Measurements from ENCODE around the gene TMEM229A.
"Not testable (repeated sequence)": the region's sequence is repeated elsewhere in the genome, so short reads cannot be mapped to it uniquely, and the experiment has no call there.

The TMEM229A gene

GRCh38 chr7:124032369-124033094 lies at the start of gene TMEM229A:
TMEM229A (minus strand) TSS chr7:124033067; CDS start chr7:124033003, 64 bp downstream.
- DNase-seq (ENCODE audit: extremely low read depth in 1 of 2, low read depth in 1 of 2), result no peak

DNA sequence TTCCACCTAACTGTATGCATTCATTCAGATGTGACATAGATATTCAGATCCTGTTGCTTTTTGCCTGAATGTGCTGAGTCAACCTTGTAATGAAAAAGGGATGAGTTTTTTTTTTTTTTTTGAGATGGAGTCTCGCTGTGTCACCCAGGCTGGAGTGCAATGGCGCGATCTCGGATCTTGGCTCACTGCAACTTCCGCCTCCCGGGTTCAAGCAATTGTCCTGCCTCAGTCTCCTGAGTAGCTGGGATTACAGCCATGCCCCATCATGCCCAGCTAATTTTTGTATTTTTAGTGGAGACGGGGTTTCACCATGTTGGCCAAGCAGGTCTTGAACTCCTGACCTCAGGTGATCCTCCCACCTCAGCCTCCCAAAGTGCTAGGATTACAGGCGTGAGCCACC lies 49.4 kb upstream of the TMEM229A start:
- DNase-seq (ENCODE audit: extremely low read depth in 1 of 2, low read depth in 1 of 2), result not testable (repeated sequence)

DNA sequence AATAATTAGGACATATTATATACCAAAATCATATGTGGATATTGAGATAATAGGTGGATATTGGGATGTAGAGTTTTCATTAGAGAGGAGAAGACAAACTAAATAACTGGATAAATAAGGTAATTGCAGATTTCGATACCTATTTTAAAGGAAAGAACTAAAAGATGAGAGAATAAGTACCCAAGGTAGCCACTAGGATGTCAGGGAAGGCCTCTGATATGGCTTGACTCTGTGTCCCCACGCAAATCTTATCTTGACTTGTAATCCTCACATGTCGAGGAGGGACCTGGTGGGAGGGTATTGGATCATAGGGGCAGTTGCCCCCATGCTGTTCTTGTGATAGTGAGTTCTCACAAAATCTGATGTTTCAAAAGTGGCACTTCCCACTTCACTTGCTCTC lies 44.7 kb upstream of the TMEM229A start:
- DNase-seq (ENCODE audit: extremely low read depth in 1 of 2, low read depth in 1 of 2), result no peak

DNA sequence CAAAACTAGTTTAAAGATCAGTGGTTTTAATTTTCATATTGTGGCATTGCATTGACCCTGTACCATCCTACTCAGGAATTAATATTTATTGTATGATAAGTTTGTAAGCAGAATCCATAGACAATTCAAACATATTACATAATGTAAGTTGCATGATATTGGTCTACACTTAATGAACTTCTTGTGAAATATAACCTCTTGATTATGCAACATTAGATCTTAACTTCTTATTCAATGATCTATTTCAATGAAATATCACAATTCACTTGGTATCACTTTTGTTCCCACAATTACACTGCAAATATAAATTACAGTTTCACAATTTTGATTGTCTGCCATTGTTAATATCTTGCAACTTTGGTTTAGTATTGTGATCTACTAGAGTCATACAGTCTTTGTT lies 44.0 kb upstream of the TMEM229A start:
- no peak for DNase-seq (ENCODE audit: extremely low read depth in 1 of 2, low read depth in 1 of 2)

- no peak for DNase-seq (ENCODE audit: extremely low read depth in 1 of 2, low read depth in 1 of 2)
These were observed 41.1 kb upstream of the TMEM229A start for GRCh38 chr7:124074007-124074406.

DNA sequence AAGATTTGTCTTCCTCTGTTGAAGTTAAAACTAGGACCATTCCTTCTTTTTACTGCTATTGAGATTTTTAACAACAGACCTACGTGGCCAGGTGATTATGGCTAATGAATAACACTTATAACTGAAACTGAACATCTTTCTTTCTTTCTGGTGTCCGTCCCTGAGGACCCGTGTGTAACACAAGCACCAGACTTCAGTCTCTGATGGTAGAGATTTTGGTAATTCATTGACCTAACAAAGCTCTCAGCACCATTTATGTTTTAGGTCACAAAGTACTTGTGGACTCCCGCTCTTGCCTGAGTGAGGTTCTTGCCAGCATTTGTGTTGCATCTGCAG lies 40.4 kb upstream of the TMEM229A start:
- no peak for DNase-seq (ENCODE audit: extremely low read depth in 1 of 2, low read depth in 1 of 2)

GRCh38 chr7:124072603-124073309 lies 39.9 kb upstream of the TMEM229A start:
- DNase-seq (ENCODE audit: extremely low read depth in 1 of 2, low read depth in 1 of 2), result no peak

DNA sequence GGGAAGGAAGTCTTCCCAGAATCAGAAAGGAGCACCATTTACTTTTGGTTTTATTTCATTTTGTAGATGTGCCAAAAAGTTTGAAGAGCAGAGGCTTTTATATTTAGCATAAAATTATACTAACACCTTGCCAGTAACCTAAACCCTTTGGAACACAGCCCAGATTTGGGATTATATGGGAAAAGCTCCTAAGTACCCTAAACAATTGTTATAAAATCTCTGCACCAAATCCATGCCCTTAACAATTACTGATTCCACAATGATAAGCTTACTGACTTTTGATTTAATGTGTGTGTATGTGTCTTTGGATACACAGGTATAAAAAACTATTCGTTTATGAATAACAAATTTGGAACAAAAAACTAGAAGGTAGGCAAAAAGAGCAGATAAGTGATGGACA lies 39.0 kb upstream of the TMEM229A start:
- DNase-seq (ENCODE audit: extremely low read depth in 1 of 2, low read depth in 1 of 2), result no peak

DNA sequence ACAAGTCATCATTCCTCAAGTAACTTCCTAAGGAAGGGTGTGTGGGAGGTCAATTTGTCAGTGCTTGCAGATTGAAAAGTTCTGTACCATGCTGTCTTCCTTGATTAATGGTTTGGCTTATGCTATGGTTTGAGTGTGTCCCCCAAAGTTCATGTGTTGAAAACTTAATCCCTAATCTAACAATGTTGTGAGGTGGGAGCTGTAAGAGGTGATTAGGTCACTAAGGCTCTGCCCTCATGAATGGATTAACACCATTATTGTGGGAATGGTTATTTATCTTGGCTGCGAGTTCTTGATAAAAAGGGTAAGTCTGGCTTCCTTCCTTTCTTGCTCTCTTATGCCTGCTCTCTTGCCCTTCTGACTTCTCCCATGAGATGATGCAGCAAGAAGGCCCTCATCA lies 29.3 kb upstream of the TMEM229A start:
- DNase-seq (ENCODE audit: extremely low read depth in 1 of 2, low read depth in 1 of 2), result no peak

DNA sequence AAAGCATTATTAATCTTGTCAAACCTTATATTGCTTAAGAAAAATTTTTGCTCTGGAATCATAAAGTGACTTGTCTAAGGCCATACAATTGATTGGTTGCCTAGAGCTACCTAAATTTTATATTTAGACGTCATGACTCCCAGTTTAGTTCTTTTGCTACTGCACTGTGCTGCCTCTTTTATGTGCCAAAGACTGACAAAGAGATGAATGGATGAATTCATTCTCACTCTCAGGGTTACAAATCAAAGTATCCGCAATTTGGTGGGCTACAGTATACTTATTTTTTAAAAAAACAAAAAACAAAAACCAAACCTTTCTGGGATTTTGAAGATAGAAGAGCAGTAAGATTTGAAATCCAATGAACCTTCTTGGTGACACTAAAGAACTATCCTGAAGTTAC lies 27.7 kb upstream of the TMEM229A start:
- no peak for DNase-seq (ENCODE audit: extremely low read depth in 1 of 2, low read depth in 1 of 2)

GRCh38 chr7:124059375-124059774 lies 26.5 kb upstream of the TMEM229A start:
- DNase-seq (ENCODE audit: extremely low read depth in 1 of 2, low read depth in 1 of 2), result no peak

DNA sequence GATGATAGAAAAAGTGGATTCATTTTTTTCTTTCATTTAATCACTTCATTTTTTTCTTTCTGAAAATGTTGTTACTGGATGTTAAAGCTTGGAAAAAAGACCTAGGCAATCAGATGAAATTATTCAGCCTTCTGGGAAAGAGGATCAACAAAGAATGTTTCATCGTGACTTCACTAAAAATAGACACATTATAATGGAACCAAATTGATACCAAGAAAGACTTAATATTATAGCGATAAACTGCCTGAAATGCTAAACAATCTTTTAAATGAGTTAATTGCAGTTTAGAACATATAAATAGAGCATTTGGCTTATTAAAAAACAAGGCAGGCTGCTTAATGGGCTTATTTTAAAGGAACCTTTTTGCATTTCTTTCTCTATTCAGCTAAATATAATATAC lies 25.6 kb upstream of the TMEM229A start:
- DNase-seq (ENCODE audit: extremely low read depth in 1 of 2, low read depth in 1 of 2), result no peak

- DNase-seq (ENCODE audit: extremely low read depth in 1 of 2, low read depth in 1 of 2), result no peak
These were observed 25.0 kb upstream of the TMEM229A start for GRCh38 chr7:124057872-124058271.

DNA sequence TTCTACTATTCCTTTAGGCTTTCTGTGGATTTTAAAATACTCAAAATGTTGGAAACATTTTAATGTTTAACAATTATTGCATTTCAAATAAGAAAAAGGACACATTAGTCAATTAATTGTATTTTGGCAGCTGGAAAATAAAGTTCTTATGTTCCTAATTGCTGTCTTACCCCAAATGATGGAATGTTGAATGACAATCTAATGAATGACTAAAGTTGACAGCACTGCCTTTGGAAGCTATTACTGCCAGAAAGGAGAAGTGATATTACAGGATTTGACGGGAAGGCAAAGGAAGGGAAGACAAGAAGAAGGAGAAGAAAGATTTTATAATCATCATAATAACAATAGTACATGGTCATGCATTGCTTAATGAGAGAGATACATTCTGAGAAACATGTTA lies 23.4 kb upstream of the TMEM229A start:
- DNase-seq (ENCODE audit: extremely low read depth in 1 of 2, low read depth in 1 of 2), result no peak

- no peak for DNase-seq (ENCODE audit: extremely low read depth in 1 of 2, low read depth in 1 of 2)
These were observed 19.0 kb upstream of the TMEM229A start for GRCh38 chr7:124051681-124052377.

GRCh38 chr7:124042826-124043225 lies 10.0 kb upstream of the TMEM229A start:
- DNase-seq (ENCODE audit: extremely low read depth in 1 of 2, low read depth in 1 of 2), result no peak

- DNase-seq (ENCODE audit: extremely low read depth in 1 of 2, low read depth in 1 of 2), result no peak
These were observed 8.6 kb upstream of the TMEM229A start for GRCh38 chr7:124041439-124041838.

GRCh38 chr7:124037902-124038301 lies 5.0 kb upstream of the TMEM229A start:
- DNase-seq (ENCODE audit: extremely low read depth in 1 of 2, low read depth in 1 of 2), result not testable (repeated sequence)

DNA sequence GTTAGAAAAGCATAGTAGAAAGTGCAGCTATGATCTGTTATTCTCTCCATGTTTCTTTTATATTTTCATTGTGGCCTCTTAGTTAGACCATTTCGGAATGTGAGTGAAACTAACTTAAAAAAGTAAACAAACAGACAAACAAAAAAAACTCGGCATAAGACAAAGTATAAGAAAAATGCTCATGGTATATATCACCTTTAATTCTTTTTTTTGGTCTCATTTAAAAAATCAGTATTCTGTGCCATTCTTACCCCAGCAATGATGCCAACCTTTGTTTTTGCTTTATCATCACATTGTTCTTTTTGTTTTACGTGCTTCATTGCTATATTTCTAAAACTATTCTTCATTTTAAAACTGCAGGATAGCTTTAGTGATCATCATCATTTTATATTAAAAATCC lies 2.8 kb upstream of the TMEM229A start:
- no peak for DNase-seq (ENCODE audit: extremely low read depth in 1 of 2, low read depth in 1 of 2)

DNA sequence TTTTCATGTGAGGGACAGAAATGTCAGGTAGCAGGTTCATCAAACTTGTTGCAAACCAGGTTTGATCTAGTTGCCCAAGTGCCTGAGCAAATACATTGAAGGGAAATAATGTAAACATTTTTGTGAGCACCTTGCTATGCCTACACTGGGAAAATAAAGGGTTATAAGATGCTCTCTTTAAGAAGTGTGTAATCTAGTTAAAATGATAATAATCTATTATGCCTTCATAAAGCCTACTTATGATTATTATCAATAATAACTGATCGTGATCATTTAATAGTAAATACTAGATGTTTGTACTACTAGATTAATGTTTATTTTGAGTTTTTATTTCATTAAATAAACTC lies 1.9 kb upstream of the TMEM229A start:
- no peak for DNase-seq (ENCODE audit: extremely low read depth in 1 of 2, low read depth in 1 of 2)

DNA sequence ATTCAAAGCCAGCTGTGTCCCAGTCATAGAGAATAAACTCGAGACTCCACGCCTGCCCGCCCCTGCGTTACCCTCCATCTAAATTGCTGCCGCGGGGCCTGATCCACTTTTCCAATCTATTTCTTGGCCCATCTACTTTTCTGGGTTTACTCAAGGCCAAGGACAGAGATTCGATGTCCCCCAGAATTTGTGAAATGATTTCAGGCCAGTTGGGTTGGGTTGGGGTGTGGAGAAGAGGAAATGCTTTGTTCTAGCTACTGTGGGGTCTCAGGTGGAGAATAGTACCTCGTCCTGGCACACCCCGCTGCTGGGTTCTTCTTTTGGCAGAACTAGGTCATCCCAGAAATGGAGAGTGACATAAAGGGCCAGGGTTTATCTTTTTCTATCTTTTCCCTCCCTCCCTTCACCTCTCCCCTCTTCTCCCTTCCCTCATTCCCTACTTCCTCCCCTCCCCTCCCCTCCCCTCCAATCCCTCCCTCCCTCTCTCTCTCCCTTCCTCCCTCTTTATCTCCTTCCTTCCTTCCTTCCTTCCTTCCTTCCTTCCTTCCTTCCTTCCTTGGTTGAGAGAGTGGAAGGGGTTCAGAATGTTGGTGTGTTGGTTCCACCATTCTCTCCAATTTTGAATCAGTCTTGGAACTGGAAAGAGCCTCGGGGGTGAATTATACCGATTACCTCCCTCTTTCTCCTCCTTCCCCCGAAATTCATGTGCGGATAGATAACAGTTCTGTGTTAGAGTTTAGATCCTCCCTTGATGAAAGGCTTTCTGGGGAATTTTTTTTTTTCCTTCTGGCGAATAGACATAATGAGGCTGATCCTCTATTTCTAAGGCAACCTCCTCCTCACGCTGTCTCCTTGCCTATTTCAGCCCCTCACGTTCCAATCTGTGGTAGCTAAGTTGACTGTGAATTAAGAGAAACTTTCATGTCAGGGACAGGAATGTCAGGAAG lies 1.2 kb upstream of the TMEM229A start:
- no peak for DNase-seq (ENCODE audit: extremely low read depth in 1 of 2, low read depth in 1 of 2)
